HG03064 (cell line): ENCODE results near the gene GDF9.
A peak's percentile ranks its signal among the peaks of the same experiment; 100 is the strongest.

Source experiments
- ATAC-seq: cut with Tn5 transposase; IDR thresholded peaks from one replicate; pipeline ENCODE4 v1.9.1; 2021; ENCODE audit warnings: low read depth; ENCODE audit not compliant: unreplicated experiment

Gene GDF9

GRCh38 chr5:132839426-132840301 is 26.6 kb downstream of the GDF9 start:
- no peak for ATAC-seq

GRCh38 chr5:132838516-132839282 is 27.6 kb downstream of the GDF9 start:
- no peak for ATAC-seq

GRCh38 chr5:132837868-132838267 is 28.4 kb downstream of the GDF9 start:
- no peak for ATAC-seq

GRCh38 chr5:132836852-132837251 is 29.4 kb downstream of the GDF9 start:
- no peak for ATAC-seq

GRCh38 chr5:132834057-132834456 is 32.2 kb downstream of the GDF9 start:
- ATAC-seq: no peak

GRCh38 chr5:132832612-132833011 is 33.7 kb downstream of the GDF9 start:
- no peak for ATAC-seq

GRCh38 chr5:132831095-132831860 is 35.0 kb downstream of the GDF9 start:
- ATAC-seq: no peak

GRCh38 chr5:132830436-132831094 is 35.7 kb downstream of the GDF9 start, which contains the start of gene SHROOM1:
SHROOM1 (minus strand) TSS chr5:132830647; CDS start chr5:132826140, 4,507 bp downstream.
- ATAC-seq: peak; percentile 75

GRCh38 chr5:132829742-132830435 is 36.4 kb downstream of the GDF9 start:
- peak; percentile 71 for ATAC-seq

GRCh38 chr5:132828846-132829494 is 37.3 kb downstream of the GDF9 start:
- no peak for ATAC-seq

- ATAC-seq: no peak
These were observed 38.2 kb downstream of the GDF9 start for GRCh38 chr5:132827943-132828673.

- no peak for ATAC-seq
These were observed 39.7 kb downstream of the GDF9 start for GRCh38 chr5:132826424-132827082.

GRCh38 chr5:132825834-132826391 is 40.4 kb downstream of the GDF9 start:
- no peak for ATAC-seq

- no peak for ATAC-seq
These were observed 41.0 kb downstream of the GDF9 start for GRCh38 chr5:132825033-132825833.

GRCh38 chr5:132824426-132824825 is 41.8 kb downstream of the GDF9 start:
- ATAC-seq: no peak

- ATAC-seq: no peak
These were observed 42.7 kb downstream of the GDF9 start for GRCh38 chr5:132823481-132824050.
